ENCODE results near the gene C14orf132. TPM values are rescaled to one million over a fixed set of nuclear protein-coding genes. Genes with fewer than 3 reads are reported as not detected.

The C14orf132 gene
- total RNA-seq, 4 donors from 2014 or later: 3.0 to 13.5 (median 3.9) TPM

- TF ChIP-seq, protein P1, sequence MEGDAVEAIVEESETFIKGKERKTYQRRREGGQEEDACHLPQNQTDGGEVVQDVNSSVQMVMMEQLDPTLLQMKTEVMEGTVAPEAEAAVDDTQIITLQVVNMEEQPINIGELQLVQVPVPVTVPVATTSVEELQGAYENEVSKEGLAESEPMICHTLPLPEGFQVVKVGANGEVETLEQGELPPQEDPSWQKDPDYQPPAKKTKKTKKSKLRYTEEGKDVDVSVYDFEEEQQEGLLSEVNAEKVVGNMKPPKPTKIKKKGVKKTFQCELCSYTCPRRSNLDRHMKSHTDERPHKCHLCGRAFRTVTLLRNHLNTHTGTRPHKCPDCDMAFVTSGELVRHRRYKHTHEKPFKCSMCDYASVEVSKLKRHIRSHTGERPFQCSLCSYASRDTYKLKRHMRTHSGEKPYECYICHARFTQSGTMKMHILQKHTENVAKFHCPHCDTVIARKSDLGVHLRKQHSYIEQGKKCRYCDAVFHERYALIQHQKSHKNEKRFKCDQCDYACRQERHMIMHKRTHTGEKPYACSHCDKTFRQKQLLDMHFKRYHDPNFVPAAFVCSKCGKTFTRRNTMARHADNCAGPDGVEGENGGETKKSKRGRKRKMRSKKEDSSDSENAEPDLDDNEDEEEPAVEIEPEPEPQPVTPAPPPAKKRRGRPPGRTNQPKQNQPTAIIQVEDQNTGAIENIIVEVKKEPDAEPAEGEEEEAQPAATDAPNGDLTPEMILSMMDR (IDR thresholded peaks at IDR 0.05): no peak
- no peak for TF ChIP-seq POLR2A (IDR thresholded peaks at IDR 0.05)
- H3K9me3 ChIP-seq: no peaks in the 10 kb centered on the region
- H3K27me3 ChIP-seq: peaks cover 0 to 24% (median 0%) of the 10 kb centered on the region in 4 donors
- WGBS, 2 donors: 0 to 1% methylated on average over 4 to 11 of the region's 56 CpGs
- peak overlapping the region; percentile 81 to 87 (median 84) for H3K27ac ChIP-seq
- DNase-seq: no peak
- no peaks in the 10 kb centered on the region for H3K36me3 ChIP-seq
- H3K4me3 ChIP-seq: peak overlapping the region; percentile 68 to 88 (median 78)
- intact Hi-C loops (cut with DNase I): no loop called here
- H3K4me1 ChIP-seq: peaks cover 25 to 49% (median 34%) of the 10 kb centered on the region in 3 donors
Observed at GRCh38 chr14:96039633-96040311, 610 bp downstream of the C14orf132 start.

DNA sequence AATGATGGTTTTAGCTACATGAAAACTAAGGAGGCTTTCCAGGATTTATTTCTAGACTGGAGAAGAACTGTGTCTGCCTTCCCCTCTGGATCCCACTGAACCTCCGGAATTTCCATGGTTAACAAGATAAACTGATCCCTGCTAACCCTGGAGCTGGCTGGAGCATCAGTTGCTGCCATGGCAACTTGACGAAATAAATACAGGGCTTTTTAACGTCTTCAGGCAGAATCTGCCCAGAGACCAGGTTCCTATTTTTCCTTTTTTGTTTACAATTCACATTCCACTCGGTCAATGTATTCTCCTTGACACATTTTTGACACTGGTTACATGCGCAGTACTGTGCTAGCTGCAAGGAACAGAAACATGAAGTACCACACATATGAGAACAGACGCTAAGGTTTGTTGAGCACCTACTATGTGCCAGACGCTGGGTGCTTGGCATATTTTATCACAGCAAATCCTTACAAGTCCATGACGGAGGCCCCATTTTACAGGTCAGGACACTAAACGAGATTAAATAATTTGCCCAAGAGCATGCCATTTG is 1.7 kb downstream of the C14orf132 start:
- H3K36me3 ChIP-seq: no peaks in the 10 kb centered on the region
- intact Hi-C loops (cut with DNase I): no loop called here
- H3K9me3 ChIP-seq: no peaks in the 10 kb centered on the region
- peak overlapping the region in 1 of 4 donors; percentile 74 for H3K4me3 ChIP-seq
- peaks cover 0 to 24% (median 0%) of the 10 kb centered on the region in 4 donors for H3K27me3 ChIP-seq
- DNase-seq: no peak
- TF ChIP-seq, protein P1 (IDR thresholded peaks at IDR 0.05): no peak
- TF ChIP-seq POLR2A (IDR thresholded peaks at IDR 0.05): no peak
- 55 to 69% methylated on average over 7 to 8 of the region's 9 CpGs for WGBS, 2 donors
- peaks cover 25 to 49% (median 34%) of the 10 kb centered on the region in 3 donors for H3K4me1 ChIP-seq
- H3K27ac ChIP-seq: peak overlapping the region in 2 of 4 donors; percentile 86 to 87

DNA sequence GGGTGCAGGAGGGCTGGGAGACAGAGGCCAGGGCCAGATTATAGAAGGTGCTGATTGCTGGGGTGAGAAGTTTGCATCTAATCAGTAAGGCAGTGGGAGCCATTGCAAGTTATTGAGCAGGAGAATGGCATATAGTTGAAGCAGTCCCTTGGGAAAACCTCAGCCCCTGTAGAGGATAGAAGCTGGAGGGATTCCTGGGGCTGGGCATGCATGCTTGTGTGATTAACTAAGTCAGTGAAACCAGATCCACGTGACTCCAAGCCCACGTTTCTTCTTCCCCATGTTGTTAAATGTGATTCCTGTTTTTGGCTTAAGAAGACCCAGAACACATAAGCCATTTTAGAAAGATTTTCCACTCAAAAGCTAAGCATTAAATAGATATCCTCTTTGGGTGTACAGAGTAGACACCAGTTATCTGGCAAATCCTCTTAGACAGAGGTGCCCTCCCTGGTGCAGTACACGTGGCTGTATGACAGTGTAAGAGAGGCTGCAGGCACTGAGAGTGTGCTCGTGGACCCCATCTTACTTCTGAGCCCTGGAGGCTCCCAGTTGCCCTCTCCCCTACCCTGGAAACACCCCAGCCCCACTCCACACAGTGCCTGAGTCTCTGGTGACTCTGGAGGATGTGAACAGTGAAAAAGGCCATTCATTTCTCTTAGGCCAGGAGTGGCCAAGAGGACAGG is 3.2 kb downstream of the C14orf132 start:
- intact Hi-C loops (cut with DNase I): no loop called here
- H3K4me1 ChIP-seq: peaks cover 25 to 49% (median 34%) of the 10 kb centered on the region in 3 donors

GRCh38 chr14:96046630-96047029 is 7.5 kb downstream of the C14orf132 start:
- 92 to 96% methylated on average over 2 of the region's 2 CpGs for WGBS, 2 donors
- Histone ChIP-seq H3K4me3 (no peak overlapping the region), H3K27ac (no peak overlapping the region), H3K36me3 (peaks cover 0 to 2% (median 0%) of the 10 kb centered on the region in 3 donors), H3K27me3 (no peaks in the 10 kb centered on the region), H3K4me1 (peaks cover 0 to 14% (median 5%) of the 10 kb centered on the region in 3 donors), H3K9me3 (no peaks in the 10 kb centered on the region)
- TF ChIP-seq POLR2A (IDR thresholded peaks at IDR 0.05): no peak
- TF ChIP-seq, protein P1 (IDR thresholded peaks at IDR 0.05): no peak
- intact Hi-C loops (cut with DNase I): no loop called here
- no peak for DNase-seq

More for the DNA sequence above, 3.2 kb downstream of the C14orf132 start:
- Histone ChIP-seq H3K36me3 (no peaks in the 10 kb centered on the region), H3K9me3 (no peaks in the 10 kb centered on the region), H3K4me3 (no peak overlapping the region), H3K27me3 (peaks cover 0 to 24% (median 0%) of the 10 kb centered on the region in 4 donors), H3K27ac (no peak overlapping the region)
- no peak for DNase-seq
- TF ChIP-seq POLR2A (IDR thresholded peaks at IDR 0.05): no peak
- TF ChIP-seq, protein P1 (IDR thresholded peaks at IDR 0.05): no peak
- 43 to 58% methylated on average over 3 to 4 of the region's 4 CpGs for WGBS, 2 donors

DNA sequence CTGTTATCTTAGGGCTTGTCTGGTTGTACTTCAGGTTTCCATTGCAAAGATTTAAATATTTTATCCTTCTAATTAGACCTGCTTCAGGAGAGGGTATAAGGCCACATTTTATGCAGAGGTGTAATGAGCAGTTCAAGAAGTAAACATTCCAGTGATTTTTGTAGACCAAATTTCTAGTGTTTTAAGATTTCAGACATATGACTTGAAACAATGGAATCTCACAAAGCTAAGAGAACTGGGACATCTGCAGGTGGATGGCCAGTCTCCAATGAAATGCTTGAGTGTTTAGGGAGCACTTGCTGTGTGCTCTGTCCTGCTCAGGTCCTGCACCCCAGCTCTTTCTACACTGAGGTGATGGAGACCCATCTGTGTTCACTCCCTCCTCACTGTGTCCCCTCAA is 7.9 kb downstream of the C14orf132 start:
- no peaks in the 10 kb centered on the region for H3K27me3 ChIP-seq
- no peaks in the 10 kb centered on the region for H3K9me3 ChIP-seq
- H3K4me1 ChIP-seq: peaks cover 0 to 9% (median 4%) of the 10 kb centered on the region in 3 donors
- peaks cover 0 to 7% (median 0%) of the 10 kb centered on the region in 3 donors for H3K36me3 ChIP-seq
- intact Hi-C loops (cut with DNase I): no loop called here
- no peak overlapping the region for H3K4me3 ChIP-seq
- no peak overlapping the region for H3K27ac ChIP-seq
- no peak for TF ChIP-seq POLR2A (IDR thresholded peaks at IDR 0.05)
- TF ChIP-seq, protein P1 (IDR thresholded peaks at IDR 0.05): no peak
- DNase-seq: no peak

Data from esophagus squamous epithelium (tissue), 5 donors.